ENCODE results near the gene MACROD2.

The MACROD2 gene

GRCh38 chr20:14848806-14849205, 853.5 kb downstream of the MACROD2 start (continued):
- TF ChIP-seq TSHZ1 (tag by site-specific recombination; IDR thresholded peaks at IDR 0.05; ENCODE audit: borderline replicate concordance): no peak
- no peak for TF ChIP-seq ZIC2 (tag by site-specific recombination; IDR thresholded peaks at IDR 0.05)
- no peak for TF ChIP-seq ZNF629 (tag by site-specific recombination; IDR thresholded peaks at IDR 0.05)
- TF ChIP-seq ZNF785 (tag by site-specific recombination; IDR thresholded peaks at IDR 0.05): no peak
- TF ChIP-seq PRDM4 (tag by site-specific recombination; IDR thresholded peaks at IDR 0.05): no peak
- no peak for TF ChIP-seq SCRT2 (tag by site-specific recombination; IDR thresholded peaks at IDR 0.05)
- no peak for TF ChIP-seq ZNF292 (tag by site-specific recombination; IDR thresholded peaks at IDR 0.05; ENCODE audit: borderline replicate concordance, low read depth)
- TF ChIP-seq ZNF239 (tag by site-specific recombination; IDR thresholded peaks at IDR 0.05): no peak

- no peaks in the 10 kb centered on the region for H3K36me3 ChIP-seq (ENCODE audit: control insufficient read depth in 2 of 2, insufficient read depth in 1 of 2, low read length in 2 of 2)
- TF ChIP-seq ZNF26 (tag by site-specific recombination; IDR thresholded peaks at IDR 0.05) (no peak), ZNF692 (tag by site-specific recombination; IDR thresholded peaks at IDR 0.05) (no peak), ZNF76 (tag by site-specific recombination; IDR thresholded peaks at IDR 0.05; ENCODE audit: borderline replicate concordance, low read depth) (no peak), ZSCAN23 (tag by site-specific recombination; IDR thresholded peaks at IDR 0.05) (no peak), RBAK (tag by site-specific recombination; IDR thresholded peaks at IDR 0.05) (no peak), KLF10 (tag by site-specific recombination; IDR thresholded peaks at IDR 0.05) (no peak), ZNF174 (tag by site-specific recombination; IDR thresholded peaks at IDR 0.05) (no peak), ZNF843 (tag by site-specific recombination; IDR thresholded peaks at IDR 0.05) (no peak), WT1 (tag by site-specific recombination; IDR thresholded peaks at IDR 0.05) (no peak), GFI1B (tag by site-specific recombination; IDR thresholded peaks at IDR 0.05) (no peak), TCF7L2 (IDR thresholded peaks at IDR 0.05; ENCODE audit: borderline replicate concordance, low read depth, low read length) (no peak), ZNF366 (tag by site-specific recombination; conservative IDR thresholded peaks at IDR 0.05) (no peak), ZBTB10 (tag by site-specific recombination; IDR thresholded peaks at IDR 0.05) (no peak)
- H3K4me1 ChIP-seq (ENCODE audit: control insufficient read depth, insufficient read depth, low read length): no peaks in the 10 kb centered on the region
- no peak overlapping the region for H3K27ac ChIP-seq (ENCODE audit: extremely low read depth, low read depth, low read length)
- ChIA-PET CTCF (interaction anchor here (0.7 kb wide), 1 partner anchor 208 kb away, joined by 3 read pairs; no protein-coding TSS in a partner anchor), POLR2A (no interaction called here)
- no peak overlapping the region for H3K4me3 ChIP-seq (ENCODE audit: low read depth, low read length)
- H3K9me3 ChIP-seq (ENCODE audit: control insufficient read depth, insufficient read depth, low read depth, low read length): no peaks in the 10 kb centered on the region
Measured at GRCh38 chr20:14853079-14853478, 857.8 kb downstream of the MACROD2 start.
